WTC11 (cell line): ENCODE measurements around the gene CORO6. TPM values are rescaled to one million over a fixed set of nuclear protein-coding genes. Genes with fewer than 3 reads are reported as not detected.

Experiments
- ATAC-seq: fragments of 200-7000 bp; cut with Tn5 transposase; 2 replicates; pipeline ENCODE4 v1.10.0; 2021; ENCODE audit warnings: mild to moderate bottlenecking, moderate library complexity
- CTCF ChIA-PET: fragments of 300-600 bp; sonication (Branson Sonifier 250); formaldehyde crosslinking; loops from one replicate; lab custom pipeline; 2021; ENCODE audit warnings: antibody characterized with exemption; lab: Charles Lee
- POLR2A ChIA-PET: fragments of 350-600 bp; sonication (Branson Sonifier 250); formaldehyde crosslinking; loops from one replicate; lab custom pipeline; 2021; ENCODE audit warnings: antibody characterized with exemption; lab: Charles Lee
- DNase-seq: peaks from one replicate; pipeline ENCODE4 v3.0.0; 2021; ENCODE audit warnings: low spot score
- H3K27ac Mint-ChIP-seq: 2 replicates; pipeline ENCODE4 v1.8.0; 2021; ENCODE audit warnings: mixed read lengths
- H3K27me3 Mint-ChIP-seq: 2 replicates; pipeline ENCODE4 v1.8.0; 2021; ENCODE audit warnings: low read depth, mild to moderate bottlenecking, moderate library complexity, mixed read lengths
- H3K36me3 Mint-ChIP-seq: 2 replicates; pipeline ENCODE4 v1.8.0; 2021; ENCODE audit warnings: mixed read lengths
- H3K4me1 Mint-ChIP-seq: 2 replicates; pipeline ENCODE4 v1.8.0; 2022; ENCODE audit warnings: mixed read lengths
- H3K4me3 Mint-ChIP-seq: 2 replicates; pipeline ENCODE4 v1.8.0; 2021; ENCODE audit warnings: mild to moderate bottlenecking, moderate library complexity, mixed read lengths
- H3K9me3 Mint-ChIP-seq: 2 replicates; pipeline ENCODE4 v1.8.0; 2021; ENCODE audit warnings: mixed read lengths
- CREM ChIP-seq: sonication (generic); formaldehyde crosslinking; IDR thresholded peaks from 2 replicates; pipeline ENCODE4 v1.8.1; 2022; ENCODE audit warnings: mild to moderate bottlenecking, missing genetic modification reagents, moderate library complexity
- ELF4 ChIP-seq: sonication (generic); formaldehyde crosslinking; IDR thresholded peaks from 2 replicates; pipeline ENCODE4 v1.8.1; 2022; ENCODE audit warnings: low read depth, mild to moderate bottlenecking, moderate library complexity, missing genetic modification reagents
- MAX ChIP-seq: sonication (generic); formaldehyde crosslinking; IDR thresholded peaks from 2 replicates; pipeline ENCODE4 v1.8.0; 2022; ENCODE audit warnings: mild to moderate bottlenecking, missing genetic modification reagents
- SP1 ChIP-seq: sonication (generic); formaldehyde crosslinking; conservative IDR thresholded peaks from 2 replicates; pipeline ENCODE4 v1.8.1; 2022; ENCODE audit warnings: missing genetic modification reagents
- TEAD1 ChIP-seq: sonication (generic); formaldehyde crosslinking; IDR thresholded peaks from 2 replicates; pipeline ENCODE4 v1.8.0; 2022; ENCODE audit warnings: mild to moderate bottlenecking, missing genetic modification reagents
- USF2 ChIP-seq: sonication (generic); formaldehyde crosslinking; IDR thresholded peaks from 2 replicates; pipeline ENCODE4 v1.8.1; 2023; ENCODE audit warnings: mild to moderate bottlenecking, missing genetic modification reagents, moderate library complexity
- total RNA-seq: library from RNA; stranded (reverse); gene quantifications from 3 replicates; pipeline ENCODE4 v1.2.3, GENCODE V29; 2021
- TF ChIP-seq, protein P1 (sequence below): fragments of 250-450 bp; sonication (Bioruptor Pico); IDR thresholded peaks from 2 replicates; pipeline ENCODE4 v1.9.0; 2021; ENCODE audit warnings: mild to moderate bottlenecking, borderline replicate concordance

The CORO6 gene
- total RNA-seq, 1 experiment from 2014 or later = 8.9 TPM

- TF ChIP-seq MAX = peak; percentile 91
- TF ChIP-seq ELF4 = no peak
- TF ChIP-seq USF2 (CRISPR knock-in tag) = peak; percentile 67
- no peak for TF ChIP-seq CREM (CRISPR knock-in tag)
- TF ChIP-seq TEAD1 (CRISPR knock-in tag) = no peak
- TF ChIP-seq, protein P1, sequence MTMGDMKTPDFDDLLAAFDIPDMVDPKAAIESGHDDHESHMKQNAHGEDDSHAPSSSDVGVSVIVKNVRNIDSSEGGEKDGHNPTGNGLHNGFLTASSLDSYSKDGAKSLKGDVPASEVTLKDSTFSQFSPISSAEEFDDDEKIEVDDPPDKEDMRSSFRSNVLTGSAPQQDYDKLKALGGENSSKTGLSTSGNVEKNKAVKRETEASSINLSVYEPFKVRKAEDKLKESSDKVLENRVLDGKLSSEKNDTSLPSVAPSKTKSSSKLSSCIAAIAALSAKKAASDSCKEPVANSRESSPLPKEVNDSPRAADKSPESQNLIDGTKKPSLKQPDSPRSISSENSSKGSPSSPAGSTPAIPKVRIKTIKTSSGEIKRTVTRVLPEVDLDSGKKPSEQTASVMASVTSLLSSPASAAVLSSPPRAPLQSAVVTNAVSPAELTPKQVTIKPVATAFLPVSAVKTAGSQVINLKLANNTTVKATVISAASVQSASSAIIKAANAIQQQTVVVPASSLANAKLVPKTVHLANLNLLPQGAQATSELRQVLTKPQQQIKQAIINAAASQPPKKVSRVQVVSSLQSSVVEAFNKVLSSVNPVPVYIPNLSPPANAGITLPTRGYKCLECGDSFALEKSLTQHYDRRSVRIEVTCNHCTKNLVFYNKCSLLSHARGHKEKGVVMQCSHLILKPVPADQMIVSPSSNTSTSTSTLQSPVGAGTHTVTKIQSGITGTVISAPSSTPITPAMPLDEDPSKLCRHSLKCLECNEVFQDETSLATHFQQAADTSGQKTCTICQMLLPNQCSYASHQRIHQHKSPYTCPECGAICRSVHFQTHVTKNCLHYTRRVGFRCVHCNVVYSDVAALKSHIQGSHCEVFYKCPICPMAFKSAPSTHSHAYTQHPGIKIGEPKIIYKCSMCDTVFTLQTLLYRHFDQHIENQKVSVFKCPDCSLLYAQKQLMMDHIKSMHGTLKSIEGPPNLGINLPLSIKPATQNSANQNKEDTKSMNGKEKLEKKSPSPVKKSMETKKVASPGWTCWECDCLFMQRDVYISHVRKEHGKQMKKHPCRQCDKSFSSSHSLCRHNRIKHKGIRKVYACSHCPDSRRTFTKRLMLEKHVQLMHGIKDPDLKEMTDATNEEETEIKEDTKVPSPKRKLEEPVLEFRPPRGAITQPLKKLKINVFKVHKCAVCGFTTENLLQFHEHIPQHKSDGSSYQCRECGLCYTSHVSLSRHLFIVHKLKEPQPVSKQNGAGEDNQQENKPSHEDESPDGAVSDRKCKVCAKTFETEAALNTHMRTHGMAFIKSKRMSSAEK (CRISPR knock-in tag) = no peak
Observed at GRCh38 chr17:29579866-29580771, 42.6 kb downstream of the CORO6 start (continued).

GRCh38 chr17:29578626-29579485, 43.9 kb downstream of the CORO6 start:
- Mint-ChIP-seq H3K36me3 (peaks cover 44% of the 10 kb centered on the region), H3K9me3 (no peaks in the 10 kb centered on the region), H3K27ac (peak overlapping the region; percentile 67; the same call in 1 of the 2 replicates), H3K4me1 (peaks cover 5% of the 10 kb centered on the region), H3K4me3 (no peak overlapping the region), H3K27me3 (no peaks in the 10 kb centered on the region)
- no peak for DNase-seq
- TF ChIP-seq, protein P1 (CRISPR knock-in tag) = no peak
- no peak for TF ChIP-seq SP1 (CRISPR knock-in tag)
- ChIA-PET POLR2A (no interaction called here), CTCF (interaction anchor here (0.6 to 4.5 kb wide), 5 partner anchors 8 to 39 kb away, joined by 3 to 72 read pairs (median 4); partner anchors contain the start of gene ANKRD13B)
- ATAC-seq = no peak
